DMS79 treated with DMSO at 0.1 percent for 48 hours (cell line): Measurements from ENCODE around the gene MAP3K7CL.

Experiments
- DNase-seq: peaks from one replicate; lab custom pipeline; 2025; lab: John Stamatoyannopoulos, UW

The MAP3K7CL gene

GRCh38 chr21:29196670-29197191 lies 66.3 kb downstream of the MAP3K7CL start:
- no peak for DNase-seq

GRCh38 chr21:29201186-29201585 lies 70.7 kb downstream of the MAP3K7CL start:
- DNase-seq: no peak

GRCh38 chr21:29205009-29205408 lies 74.6 kb downstream of the MAP3K7CL start:
- no peak for DNase-seq

GRCh38 chr21:29205988-29206387 lies 75.5 kb downstream of the MAP3K7CL start:
- DNase-seq: no peak

GRCh38 chr21:29206445-29206844 lies 76.0 kb downstream of the MAP3K7CL start:
- no peak for DNase-seq

- no peak for DNase-seq
These were observed 76.8 kb downstream of the MAP3K7CL start for GRCh38 chr21:29207201-29207600.

GRCh38 chr21:29208044-29208681 lies 77.7 kb downstream of the MAP3K7CL start:
- DNase-seq: no peak

GRCh38 chr21:29208682-29209059 lies 78.2 kb downstream of the MAP3K7CL start:
- no peak for DNase-seq

GRCh38 chr21:29209696-29210095 lies 79.3 kb downstream of the MAP3K7CL start:
- DNase-seq: no peak

- no peak for DNase-seq
These were observed 80.8 kb downstream of the MAP3K7CL start for GRCh38 chr21:29211205-29211604.

GRCh38 chr21:29212446-29212845 lies 82.0 kb downstream of the MAP3K7CL start:
- DNase-seq: no peak

GRCh38 chr21:29213513-29214385 lies 83.3 kb downstream of the MAP3K7CL start:
- DNase-seq: no peak

- no peak for DNase-seq
These were observed 85.3 kb downstream of the MAP3K7CL start for GRCh38 chr21:29215709-29216108.

GRCh38 chr21:29217818-29218291 lies 87.4 kb downstream of the MAP3K7CL start:
- DNase-seq: no peak

- DNase-seq: no peak
These were observed 88.3 kb downstream of the MAP3K7CL start for GRCh38 chr21:29218749-29219148.

GRCh38 chr21:29219165-29219770 lies 88.8 kb downstream of the MAP3K7CL start:
- DNase-seq: no peak

- no peak for DNase-seq
These were observed 90.9 kb downstream of the MAP3K7CL start for GRCh38 chr21:29221253-29221744.

- no peak for DNase-seq
These were observed 93.6 kb downstream of the MAP3K7CL start for GRCh38 chr21:29224006-29224405.
